ENCODE results near the gene PLAU. TPM values are rescaled to one million over a fixed set of nuclear protein-coding genes. Genes with fewer than 3 reads are reported as not detected.
A peak's percentile ranks its signal among the peaks of the same experiment; 100 is the strongest.
"Not testable (repeated sequence)": the region's sequence is repeated elsewhere in the genome, so short reads cannot be mapped to it uniquely, and the experiment has no call there.

PLAU gene
- total RNA-seq, 1 donor from 2014 or later = 90.2 TPM

DNA sequence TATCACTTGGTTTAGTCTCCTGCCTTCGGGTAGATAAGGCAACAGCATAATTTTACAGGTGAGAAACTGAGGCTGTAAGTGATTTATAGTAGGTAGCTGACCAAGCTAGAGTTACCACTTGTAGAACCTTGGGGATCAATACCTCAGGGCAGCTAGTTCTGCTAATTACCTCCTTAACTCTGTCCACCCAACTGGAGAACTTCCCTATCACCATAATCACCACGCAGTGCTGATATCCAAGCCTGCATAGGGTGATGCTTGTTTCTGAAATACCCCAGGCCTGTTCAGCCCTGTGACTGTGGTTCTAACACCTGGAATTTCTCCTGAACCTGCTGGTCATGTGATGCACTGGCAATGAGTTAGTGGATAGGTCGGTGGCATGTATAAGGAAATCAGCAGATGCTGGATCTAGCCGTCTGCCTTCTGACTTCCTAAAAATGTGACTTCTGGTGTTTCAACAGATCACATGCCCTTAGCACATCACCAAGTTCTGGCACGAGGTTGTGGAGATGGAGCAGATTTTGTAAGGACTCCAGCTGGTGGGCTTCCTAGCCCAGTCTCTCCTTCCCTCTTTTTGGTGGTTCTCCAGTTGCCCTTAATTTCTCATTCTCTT lies 15.3 kb downstream of the PLAU start:
- H3K4me3 ChIP-seq (ENCODE audit: insufficient read depth, low read depth, low read length) = no peak overlapping the region
- FAIRE-seq (no peak), DNase-seq (ENCODE audit: low read depth) (no peak)
- Mint-ChIP-seq H3K27me3 (ENCODE audit: low read depth, unreplicated experiment) (peaks cover 6% of the 10 kb centered on the region), H3K36me3 (ENCODE audit: low read depth, unreplicated experiment) (no peaks in the 10 kb centered on the region), H3K27ac (ENCODE audit: unreplicated experiment) (no peak overlapping the region), H3K4me3 (ENCODE audit: unreplicated experiment) (no peak overlapping the region), H3K9me3 (ENCODE audit: unreplicated experiment) (peaks cover 15% of the 10 kb centered on the region), H3K4me1 (ENCODE audit: low read depth, unreplicated experiment) (peaks cover 2% of the 10 kb centered on the region)
- H3K27me3 ChIP-seq (ENCODE audit: insufficient read depth, low read length) = no peaks in the 10 kb centered on the region
- no peaks in the 10 kb centered on the region for H3K4me1 ChIP-seq (ENCODE audit: insufficient read depth, low read length)
- H3K36me3 ChIP-seq (ENCODE audit: insufficient read depth, low read length) = no peaks in the 10 kb centered on the region
- H3K27ac ChIP-seq (ENCODE audit: low read depth, low read length) = no peak overlapping the region
- H3K4me2 ChIP-seq (ENCODE audit: low read length) = no peak overlapping the region
- no peaks in the 10 kb centered on the region for H3K9me3 ChIP-seq (ENCODE audit: insufficient read depth, low read depth, low read length)
- H2AFZ ChIP-seq (ENCODE audit: low read depth, low read length) = no peak overlapping the region
- H3K9ac ChIP-seq (ENCODE audit: low read length) = no peak overlapping the region
- no peaks in the 10 kb centered on the region for H4K20me1 ChIP-seq (ENCODE audit: insufficient read depth, low read length)
- H3K79me2 ChIP-seq (ENCODE audit: insufficient read depth, low read length) = no peaks in the 10 kb centered on the region
- TF ChIP-seq, protein P1, sequence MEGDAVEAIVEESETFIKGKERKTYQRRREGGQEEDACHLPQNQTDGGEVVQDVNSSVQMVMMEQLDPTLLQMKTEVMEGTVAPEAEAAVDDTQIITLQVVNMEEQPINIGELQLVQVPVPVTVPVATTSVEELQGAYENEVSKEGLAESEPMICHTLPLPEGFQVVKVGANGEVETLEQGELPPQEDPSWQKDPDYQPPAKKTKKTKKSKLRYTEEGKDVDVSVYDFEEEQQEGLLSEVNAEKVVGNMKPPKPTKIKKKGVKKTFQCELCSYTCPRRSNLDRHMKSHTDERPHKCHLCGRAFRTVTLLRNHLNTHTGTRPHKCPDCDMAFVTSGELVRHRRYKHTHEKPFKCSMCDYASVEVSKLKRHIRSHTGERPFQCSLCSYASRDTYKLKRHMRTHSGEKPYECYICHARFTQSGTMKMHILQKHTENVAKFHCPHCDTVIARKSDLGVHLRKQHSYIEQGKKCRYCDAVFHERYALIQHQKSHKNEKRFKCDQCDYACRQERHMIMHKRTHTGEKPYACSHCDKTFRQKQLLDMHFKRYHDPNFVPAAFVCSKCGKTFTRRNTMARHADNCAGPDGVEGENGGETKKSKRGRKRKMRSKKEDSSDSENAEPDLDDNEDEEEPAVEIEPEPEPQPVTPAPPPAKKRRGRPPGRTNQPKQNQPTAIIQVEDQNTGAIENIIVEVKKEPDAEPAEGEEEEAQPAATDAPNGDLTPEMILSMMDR (IDR thresholded peaks at IDR 0.05; ENCODE audit: insufficient read depth, low read depth, low read length) = no peak
- no peak for TF ChIP-seq EZH2 (IDR thresholded peaks at IDR 0.05; ENCODE audit: insufficient read depth, low read length)

DNA sequence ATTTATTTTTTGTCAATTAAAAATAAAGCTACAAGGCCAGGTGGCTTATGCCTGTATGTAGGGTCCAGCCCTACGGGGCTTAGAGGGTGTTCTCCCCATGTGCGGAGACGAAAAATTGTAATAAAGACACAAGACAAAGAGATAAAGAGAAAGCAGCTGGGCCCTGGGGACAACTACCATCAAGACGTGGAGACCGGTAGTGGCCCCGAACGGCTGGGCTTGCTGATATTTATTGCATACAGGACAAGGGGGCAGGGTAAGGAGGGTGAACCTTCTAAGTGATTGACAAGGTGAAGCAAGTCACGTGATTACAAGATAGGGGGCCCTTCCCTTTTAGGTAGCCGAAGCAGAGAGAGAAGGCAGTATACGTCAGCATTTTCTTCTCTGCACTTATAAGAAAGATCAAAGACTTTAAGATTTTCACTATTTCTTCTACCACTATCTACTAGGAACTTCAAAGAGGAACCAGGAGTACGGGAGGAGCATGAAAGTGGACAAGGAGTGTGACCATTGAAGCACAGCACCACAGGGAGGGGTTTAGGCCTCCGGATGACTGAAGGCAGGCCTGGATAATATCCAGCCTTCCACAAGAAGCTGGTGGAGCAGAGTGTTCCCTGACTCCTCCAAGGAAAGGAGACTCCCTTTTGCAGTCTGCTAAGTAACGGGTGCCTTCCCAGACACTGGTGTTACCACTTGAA lies 19.8 kb downstream of the PLAU start:
- not testable (repeated sequence) for H3K4me2 ChIP-seq (ENCODE audit: low read length); H3K36me3 Mint-ChIP-seq (ENCODE audit: low read depth, unreplicated experiment); H3K4me3 Mint-ChIP-seq (ENCODE audit: unreplicated experiment); H3K27ac ChIP-seq (ENCODE audit: low read depth, low read length); H3K36me3 ChIP-seq (ENCODE audit: insufficient read depth, low read length); H3K27me3 Mint-ChIP-seq (ENCODE audit: low read depth, unreplicated experiment); H3K4me1 ChIP-seq (ENCODE audit: insufficient read depth, low read length); H3K9me3 Mint-ChIP-seq (ENCODE audit: unreplicated experiment); H3K9me3 ChIP-seq (ENCODE audit: insufficient read depth, low read depth, low read length); FAIRE-seq; H3K9ac ChIP-seq (ENCODE audit: low read length); H3K4me3 ChIP-seq (ENCODE audit: insufficient read depth, low read depth, low read length); H2AFZ ChIP-seq (ENCODE audit: low read depth, low read length); DNase-seq (ENCODE audit: low read depth); H3K27me3 ChIP-seq (ENCODE audit: insufficient read depth, low read length); H3K79me2 ChIP-seq (ENCODE audit: insufficient read depth, low read length); H4K20me1 ChIP-seq (ENCODE audit: insufficient read depth, low read length); H3K4me1 Mint-ChIP-seq (ENCODE audit: low read depth, unreplicated experiment)
- peak overlapping the region; percentile 48 for H3K27ac Mint-ChIP-seq (ENCODE audit: unreplicated experiment)

DNA sequence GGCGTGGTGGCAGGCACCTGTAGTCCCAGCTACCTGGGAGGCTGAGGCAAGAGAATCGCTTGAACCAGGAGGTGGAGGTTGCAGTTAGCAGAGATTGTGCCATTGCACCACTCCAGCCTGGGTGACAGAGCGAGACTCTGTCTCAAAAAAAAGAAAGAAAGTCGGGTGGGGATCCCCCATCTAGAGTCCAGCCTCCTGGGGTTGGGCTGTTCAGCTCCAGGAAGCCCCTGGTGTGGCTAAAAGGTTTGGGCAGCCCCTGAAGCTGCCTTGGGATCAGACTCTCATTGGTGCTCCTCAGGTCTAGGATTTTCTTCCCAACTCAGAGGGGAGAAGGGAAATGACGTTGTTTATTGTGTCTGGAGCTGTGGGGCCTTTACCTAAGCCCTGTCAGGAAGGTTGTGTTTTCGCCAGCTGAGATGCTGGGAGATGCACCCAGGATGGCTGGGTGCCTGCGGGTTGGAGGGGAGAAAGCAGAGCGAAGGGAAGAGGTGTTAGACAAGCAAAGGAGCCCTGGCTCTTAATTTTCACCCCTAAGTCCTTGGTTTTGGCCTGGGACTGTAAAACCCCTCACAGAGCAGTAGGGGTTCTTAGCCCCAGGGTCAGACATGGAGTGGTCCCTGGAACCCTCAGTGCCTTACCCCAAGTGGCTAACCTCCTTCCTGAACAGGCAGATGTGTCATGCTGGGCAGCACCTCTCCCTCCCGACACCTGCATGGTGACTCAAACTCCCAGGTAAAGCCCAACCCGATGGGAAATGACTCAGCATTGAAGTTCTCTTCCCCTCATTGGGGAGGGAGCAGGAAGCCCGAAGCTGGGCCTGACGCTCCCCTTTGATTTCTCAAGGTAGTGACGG lies 21.1 kb downstream of the PLAU start:
- no peak for DNase-seq (ENCODE audit: low read depth)
- H3K9me3 ChIP-seq (ENCODE audit: insufficient read depth, low read depth, low read length) = no peaks in the 10 kb centered on the region
- H3K36me3 Mint-ChIP-seq (ENCODE audit: low read depth, unreplicated experiment) = no peaks in the 10 kb centered on the region
- peak overlapping the region; percentile 52 for H2AFZ ChIP-seq (ENCODE audit: low read depth, low read length)
- H3K4me2 ChIP-seq (ENCODE audit: low read length) = peak overlapping the region; percentile 43
- H3K27ac ChIP-seq (ENCODE audit: low read depth, low read length) = no peak overlapping the region
- no peak overlapping the region for H3K4me3 Mint-ChIP-seq (ENCODE audit: unreplicated experiment)
- no peaks in the 10 kb centered on the region for H3K79me2 ChIP-seq (ENCODE audit: insufficient read depth, low read length)
- TF ChIP-seq, protein P1 (IDR thresholded peaks at IDR 0.05; ENCODE audit: insufficient read depth, low read depth, low read length) = no peak
- TF ChIP-seq EZH2 (IDR thresholded peaks at IDR 0.05; ENCODE audit: insufficient read depth, low read length) = no peak
- H3K9me3 Mint-ChIP-seq (ENCODE audit: unreplicated experiment) = peaks cover 5% of the 10 kb centered on the region
- H3K9ac ChIP-seq (ENCODE audit: low read length) = no peak overlapping the region
- H3K4me1 ChIP-seq (ENCODE audit: insufficient read depth, low read length) = no peaks in the 10 kb centered on the region
- no peaks in the 10 kb centered on the region for H4K20me1 ChIP-seq (ENCODE audit: insufficient read depth, low read length)
- FAIRE-seq = no peak
- peaks cover 3% of the 10 kb centered on the region for H3K4me1 Mint-ChIP-seq (ENCODE audit: low read depth, unreplicated experiment)
- H3K36me3 ChIP-seq (ENCODE audit: insufficient read depth, low read length) = no peaks in the 10 kb centered on the region
- no peak overlapping the region for H3K27ac Mint-ChIP-seq (ENCODE audit: unreplicated experiment)
- peaks cover 7% of the 10 kb centered on the region for H3K27me3 Mint-ChIP-seq (ENCODE audit: low read depth, unreplicated experiment)
- no peak overlapping the region for H3K4me3 ChIP-seq (ENCODE audit: insufficient read depth, low read depth, low read length)
- no peaks in the 10 kb centered on the region for H3K27me3 ChIP-seq (ENCODE audit: insufficient read depth, low read length)
